GM21360 (cell line): ENCODE data around the gene NCBP2L.

Source experiments
- ATAC-seq: cut with Tn5 transposase; IDR thresholded peaks from one replicate; pipeline ENCODE4 v1.9.1; 2021; ENCODE audit warnings: mild to moderate bottlenecking, moderate library complexity; ENCODE audit not compliant: unreplicated experiment

NCBP2L gene

DNA sequence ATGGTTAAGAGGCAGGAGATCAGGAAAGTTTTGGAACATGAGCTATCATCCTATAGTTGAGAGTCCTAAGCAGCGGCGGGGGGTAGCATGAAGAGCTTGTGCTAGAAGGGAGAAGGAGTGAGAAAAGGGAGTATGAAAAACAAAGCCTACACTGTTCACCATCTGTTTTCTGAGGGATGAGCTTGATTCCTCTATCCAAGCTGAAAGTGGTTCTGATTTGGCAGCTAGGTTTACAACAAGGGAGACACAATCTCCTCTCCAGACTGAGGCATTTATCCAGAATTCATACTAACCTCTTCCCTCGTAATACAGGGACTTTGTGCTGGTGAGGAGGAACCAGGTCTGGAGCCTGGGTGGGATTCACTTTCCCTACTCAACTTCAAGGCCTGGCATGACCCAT, 25.5 kb upstream of the NCBP2L start:
- no peak for ATAC-seq

DNA sequence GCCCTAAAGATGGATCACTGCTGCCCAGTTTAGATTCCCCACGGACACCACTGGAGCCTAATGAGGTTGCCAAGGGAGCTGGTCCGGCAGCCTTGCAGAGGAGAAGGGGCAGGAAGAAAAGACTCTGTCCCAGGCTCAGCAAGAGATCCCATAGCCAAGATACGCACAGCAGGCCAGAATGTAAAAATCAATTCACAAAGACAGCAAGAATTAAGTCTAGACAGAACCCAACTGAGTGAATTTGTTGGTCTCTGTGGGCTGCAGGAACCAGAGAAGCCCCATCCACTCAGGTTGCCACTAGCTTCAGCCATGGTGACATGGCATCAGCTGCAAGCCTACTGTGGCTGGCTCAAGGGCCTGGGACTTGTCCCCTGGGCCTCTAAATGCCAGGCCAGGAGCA, 24.8 kb upstream of the NCBP2L start:
- no peak for ATAC-seq

DNA sequence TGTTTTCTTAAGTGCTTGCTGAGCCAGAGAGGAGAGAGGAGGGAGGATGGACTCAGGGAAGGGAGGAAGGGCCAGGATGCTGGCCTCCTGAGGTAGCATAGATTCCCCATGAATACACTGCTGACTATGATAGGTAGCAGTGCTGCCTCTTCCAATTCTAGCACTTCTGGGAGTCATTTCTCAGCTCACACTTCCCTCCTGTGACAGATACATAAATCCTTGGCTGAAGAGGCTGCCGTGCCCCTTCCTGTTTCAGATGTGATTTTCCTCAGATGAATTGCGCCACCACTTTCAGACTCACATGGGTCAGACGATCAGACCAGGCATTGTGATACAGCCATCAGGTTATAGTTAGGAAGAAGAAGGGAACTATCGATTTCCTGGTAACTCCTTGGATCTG, 24.3 kb upstream of the NCBP2L start:
- no peak for ATAC-seq

DNA sequence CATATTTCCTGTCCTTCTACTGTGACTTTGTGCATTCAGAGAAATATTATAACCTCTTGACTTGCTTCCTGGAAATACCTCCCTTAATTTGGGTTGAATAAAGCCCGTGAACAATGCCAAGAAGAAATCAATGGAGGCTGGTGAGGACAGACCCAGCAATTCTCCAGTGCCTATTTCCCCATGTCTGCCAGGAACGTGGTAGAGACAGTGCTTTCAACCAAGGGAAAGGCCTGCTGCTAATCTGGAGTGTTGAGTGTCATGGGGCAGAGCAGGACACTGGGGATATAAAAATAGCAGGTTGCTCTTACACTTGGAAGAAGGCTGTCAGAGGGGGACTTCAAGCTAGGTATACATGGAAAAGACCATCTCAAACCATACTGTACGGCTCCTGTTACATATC, 21.8 kb upstream of the NCBP2L start:
- no peak for ATAC-seq

DNA sequence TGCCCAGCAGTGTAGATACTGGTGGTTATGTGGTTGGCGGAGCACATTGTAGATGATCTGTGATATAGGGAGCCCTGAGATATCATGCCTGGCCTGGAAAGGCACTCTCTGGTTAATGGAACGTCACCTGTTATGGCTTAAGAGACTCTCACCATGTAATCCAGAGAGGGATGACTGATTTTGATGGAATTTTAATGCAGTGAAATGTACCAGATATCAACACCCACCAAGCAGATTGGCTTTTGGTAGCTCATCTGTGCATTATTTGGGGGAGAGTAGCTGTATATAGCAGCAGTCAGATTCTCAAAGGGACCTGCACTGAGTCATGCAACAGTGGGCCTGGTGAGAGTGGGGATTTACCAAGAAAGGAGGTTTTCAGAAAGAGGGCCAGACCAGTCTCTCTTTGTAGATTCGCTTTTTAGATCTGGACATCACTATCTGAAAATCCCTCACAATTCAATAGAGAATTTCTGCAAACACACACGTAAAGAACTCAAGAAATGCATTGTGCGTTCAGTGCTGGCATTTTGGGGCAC, 19.2 kb upstream of the NCBP2L start:
- ATAC-seq, result no peak

DNA sequence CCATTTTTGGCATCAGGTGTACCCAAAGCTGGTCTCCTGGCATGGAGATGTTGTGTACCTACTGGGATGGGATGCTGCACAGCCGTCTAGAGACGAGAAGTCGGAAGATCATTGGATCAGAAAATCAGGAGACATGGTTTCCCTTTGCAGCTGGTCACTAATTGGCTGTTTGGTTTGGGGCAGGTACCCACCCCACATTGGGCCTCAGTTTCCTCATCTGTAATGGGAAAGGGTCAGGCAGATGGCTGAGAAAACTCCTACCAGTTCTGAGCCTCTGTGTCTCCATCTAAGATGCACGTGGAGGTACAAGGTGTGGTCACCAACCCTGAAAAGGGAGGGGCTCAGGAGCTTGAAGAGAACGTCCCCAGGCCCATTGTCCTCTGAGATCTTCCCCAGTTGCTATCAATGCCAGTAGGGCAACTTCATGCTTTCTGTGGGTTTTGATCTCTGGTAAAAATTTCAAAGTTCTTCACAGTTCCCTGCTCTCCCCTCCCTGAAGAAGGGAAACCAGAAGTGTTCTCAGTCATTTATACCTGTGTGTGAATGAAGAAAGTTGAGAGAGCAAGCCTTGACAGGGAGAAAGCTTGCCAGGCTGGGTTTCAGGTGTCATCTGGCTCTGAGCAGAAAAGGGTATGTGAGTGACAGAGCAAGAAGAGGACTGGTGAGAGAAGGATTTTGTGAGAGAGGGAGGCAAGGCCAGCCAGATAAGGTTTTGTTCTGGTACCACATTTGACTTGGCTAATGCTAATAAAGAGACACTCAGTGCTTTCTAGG, 17.0 kb upstream of the NCBP2L start:
- ATAC-seq, result no peak

DNA sequence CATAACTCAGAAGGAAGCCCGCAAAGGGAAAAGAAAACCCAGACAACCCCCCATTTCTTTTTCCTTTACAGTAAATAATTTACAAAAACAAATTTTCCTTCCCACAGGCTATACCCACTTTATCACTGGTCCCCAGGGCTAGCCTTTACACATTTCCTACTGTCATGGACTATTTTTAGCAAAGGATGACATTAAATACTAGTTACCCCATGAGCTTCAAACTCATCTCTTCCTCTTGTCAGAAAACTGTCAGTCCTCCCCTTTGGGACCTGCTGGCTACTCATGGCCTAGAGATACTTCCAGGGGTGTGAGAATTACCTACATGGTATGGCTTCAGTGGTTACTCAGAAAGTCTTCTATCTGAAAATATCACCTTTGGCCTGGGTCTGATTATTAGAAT, 13.9 kb upstream of the NCBP2L start:
- no peak for ATAC-seq

DNA sequence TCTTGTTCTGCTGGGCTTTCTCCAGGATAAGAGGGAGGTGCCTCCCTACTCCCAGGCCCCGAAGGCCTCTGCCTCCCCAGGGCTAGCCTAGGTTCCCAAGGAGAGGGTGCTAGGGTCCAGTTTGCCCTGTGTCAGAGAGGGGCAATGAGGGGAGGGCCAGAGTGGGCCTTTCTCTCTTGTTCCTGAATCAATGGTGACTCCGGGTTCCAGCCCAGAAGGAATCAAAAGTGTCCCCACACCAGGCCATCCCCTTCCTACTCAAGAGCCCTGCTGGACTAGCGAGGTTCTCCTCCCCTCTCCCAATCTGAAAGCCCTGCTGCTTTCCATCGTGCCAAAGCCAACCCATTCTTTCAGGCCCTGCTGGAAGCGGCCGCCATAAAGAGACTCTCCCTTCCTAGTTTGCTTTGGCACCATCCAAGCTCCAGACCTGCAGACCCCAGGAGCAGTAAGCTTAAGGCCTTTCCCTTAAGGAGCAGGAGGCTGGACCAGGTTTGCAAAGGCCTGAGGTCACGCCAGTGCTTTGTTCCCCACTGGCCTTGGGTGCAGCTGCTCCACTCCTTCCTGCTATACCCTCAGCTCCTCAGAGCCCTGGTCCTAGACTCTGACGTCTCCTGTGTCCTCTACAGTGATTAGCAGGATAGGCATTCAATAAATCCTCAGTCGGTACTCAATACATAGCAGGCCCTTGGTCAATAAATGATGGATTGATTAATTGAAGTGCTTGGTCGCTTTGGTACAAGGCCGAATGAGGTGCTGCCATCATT, 12.5 kb upstream of the NCBP2L start:
- no peak for ATAC-seq

DNA sequence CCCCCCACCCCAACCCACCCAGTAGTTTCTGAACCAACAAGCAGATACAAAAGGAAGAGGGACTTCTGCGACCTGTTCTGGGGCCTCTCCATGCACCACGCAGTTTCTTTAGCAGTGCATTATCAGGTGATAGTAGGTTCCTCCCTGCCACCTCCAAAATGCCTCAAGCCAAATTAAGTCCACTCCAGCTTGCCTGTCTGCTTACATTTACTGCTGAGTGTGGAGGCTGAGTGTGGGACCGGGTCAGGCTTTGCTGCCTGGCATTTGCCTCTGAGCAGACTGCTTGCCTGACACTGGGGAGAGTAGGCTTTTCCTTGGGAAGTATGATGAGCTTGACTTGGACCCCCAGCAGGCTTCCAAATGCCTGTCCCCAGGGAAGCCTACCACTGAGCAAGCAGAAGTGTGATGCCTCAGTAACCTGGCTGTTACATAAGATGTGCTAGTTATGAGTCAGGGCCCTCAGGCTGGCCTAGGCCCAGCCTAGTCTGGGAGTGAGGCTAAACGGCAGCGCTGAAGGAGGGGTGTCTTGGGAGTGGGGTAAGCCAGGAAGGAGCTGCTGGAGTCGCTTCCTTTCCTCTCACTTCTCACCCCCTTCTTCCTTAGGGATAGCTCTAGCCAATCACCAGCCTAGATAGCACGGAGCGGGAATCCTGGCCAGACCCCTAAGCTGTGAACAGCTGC, 10.9 kb upstream of the NCBP2L start:
- ATAC-seq, result no peak

DNA sequence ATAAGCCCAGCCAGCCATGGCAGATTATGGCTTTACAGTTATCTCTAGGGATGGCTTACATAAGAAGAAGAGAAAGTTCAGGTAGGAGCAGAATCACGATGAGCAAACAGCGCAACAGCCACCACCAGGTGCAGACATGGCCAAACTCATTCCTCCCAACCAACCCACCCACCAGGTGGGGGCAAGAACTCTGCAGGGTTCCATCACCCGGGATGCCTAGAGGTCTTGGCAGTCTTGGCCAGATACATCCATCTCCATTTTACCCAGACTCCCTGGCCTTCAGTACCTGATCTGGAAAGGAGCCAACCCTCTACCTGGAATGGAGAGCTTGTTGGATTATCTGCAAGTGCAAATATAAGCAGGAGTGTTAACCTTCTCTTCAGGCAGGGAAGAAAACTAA, 9.5 kb upstream of the NCBP2L start:
- no peak for ATAC-seq

DNA sequence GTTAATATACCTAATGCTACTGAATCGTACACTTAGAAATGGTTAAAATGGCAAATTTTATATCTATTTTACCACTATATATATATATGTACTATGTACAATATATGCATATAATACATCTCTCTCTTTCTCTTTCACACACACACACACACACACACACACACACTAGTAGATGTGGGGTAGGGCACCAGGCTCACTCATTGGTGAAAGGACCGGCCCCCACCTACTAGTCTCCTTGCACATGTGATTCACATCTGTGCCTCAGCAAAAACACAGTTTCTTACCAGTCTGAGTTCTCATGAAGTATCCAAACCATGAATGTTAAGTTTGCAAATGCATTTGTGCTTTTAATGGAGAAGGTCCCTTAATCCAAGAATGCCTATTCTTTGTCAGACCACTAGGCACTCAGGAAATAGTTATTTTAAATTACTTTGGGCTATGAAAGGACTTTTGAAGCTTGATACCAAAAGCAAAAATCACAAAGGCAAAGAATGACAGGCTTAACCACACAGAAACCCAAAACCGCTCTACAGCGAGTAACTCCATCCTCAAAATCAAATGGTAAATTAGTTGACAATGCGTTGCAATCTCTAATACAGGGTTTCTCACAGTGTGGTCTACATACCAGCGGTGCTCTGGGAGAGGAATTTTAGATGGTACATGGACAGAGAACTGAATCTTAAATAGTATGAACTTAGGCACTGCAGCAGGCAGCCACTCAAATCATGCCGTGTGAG, 7.8 kb upstream of the NCBP2L start:
- ATAC-seq, result no peak

DNA sequence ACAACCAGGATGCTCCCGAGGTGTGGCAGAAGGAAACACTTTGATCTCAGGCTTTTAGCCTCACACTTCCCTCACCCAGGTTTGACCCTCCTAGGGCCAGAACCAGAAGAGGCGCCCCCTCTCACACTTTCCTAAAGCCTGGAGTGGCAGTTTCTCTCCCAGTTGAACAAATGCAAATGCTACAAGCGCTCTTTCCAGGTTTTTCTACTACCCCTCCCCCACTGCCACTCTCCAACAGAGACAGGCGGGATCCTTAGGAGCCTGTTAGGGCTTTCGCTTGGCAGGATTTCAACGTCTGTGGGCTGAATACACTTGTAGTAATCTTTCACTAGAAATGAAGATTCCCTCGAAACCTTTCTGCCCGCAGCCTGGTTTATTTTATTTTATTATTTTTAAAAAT, 4.3 kb upstream of the NCBP2L start:
- ATAC-seq, result no peak

DNA sequence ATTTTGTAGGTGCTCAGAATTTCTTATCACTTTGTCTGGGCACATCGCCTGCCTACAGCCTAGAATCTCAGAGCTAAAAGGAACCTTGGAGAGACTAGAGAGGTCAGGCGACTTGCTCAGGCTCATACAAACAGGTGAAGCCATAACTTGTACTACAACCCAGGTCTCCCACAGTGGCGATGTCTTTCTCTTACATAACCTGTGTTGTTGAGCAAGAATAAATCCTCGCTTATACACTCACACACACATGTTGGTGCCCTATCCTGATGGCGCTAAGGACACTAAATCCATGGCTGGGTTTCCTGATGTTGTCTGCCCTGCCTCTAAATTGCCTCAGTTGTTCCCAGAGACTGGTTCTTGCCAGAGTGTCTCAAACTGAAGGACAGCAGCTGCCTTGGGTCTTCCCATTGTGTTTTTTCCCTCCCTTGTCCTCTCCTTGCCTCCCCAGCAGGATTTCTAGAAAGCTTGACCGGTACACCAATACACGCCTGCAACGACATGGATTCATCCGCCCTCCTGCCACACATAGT, 3.6 kb upstream of the NCBP2L start:
- no peak for ATAC-seq

DNA sequence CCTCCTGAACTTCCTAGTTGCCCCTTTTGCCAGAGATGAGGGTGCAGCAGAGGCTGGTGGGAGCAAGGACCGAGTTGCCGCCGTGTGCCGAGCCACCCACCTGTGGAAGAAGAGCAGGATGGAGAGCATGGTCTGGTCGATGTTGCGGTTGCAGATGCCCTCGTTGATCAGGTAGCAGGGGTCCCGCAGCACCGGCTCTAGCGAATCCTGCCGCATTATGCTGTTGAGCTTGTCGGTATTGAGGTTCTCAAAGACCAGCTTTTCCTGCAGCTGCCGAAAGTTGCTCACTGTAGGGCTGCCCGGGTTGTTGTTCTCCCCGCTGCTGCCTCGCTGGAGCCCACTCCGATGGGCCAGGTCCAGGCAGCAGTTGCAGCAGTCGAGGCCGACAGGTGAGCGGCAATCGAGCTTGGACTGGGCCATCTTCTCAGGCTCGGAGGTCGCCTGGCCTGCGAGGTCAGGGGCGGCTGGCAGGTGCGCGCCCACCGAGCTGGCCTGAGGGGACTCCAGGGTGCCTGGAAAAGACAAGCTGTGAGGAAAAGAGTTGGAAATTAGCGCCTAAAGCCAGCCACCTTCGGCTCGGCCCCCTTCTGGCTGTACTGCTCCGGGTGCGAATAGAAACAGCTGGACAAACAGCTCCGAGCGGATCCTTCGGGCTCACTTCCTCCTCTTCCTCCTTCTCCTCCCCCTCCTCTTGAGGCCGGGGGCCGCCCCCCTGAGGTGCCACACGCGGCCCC, 2.4 kb upstream of the NCBP2L start:
- ATAC-seq, result peak; percentile 16

DNA sequence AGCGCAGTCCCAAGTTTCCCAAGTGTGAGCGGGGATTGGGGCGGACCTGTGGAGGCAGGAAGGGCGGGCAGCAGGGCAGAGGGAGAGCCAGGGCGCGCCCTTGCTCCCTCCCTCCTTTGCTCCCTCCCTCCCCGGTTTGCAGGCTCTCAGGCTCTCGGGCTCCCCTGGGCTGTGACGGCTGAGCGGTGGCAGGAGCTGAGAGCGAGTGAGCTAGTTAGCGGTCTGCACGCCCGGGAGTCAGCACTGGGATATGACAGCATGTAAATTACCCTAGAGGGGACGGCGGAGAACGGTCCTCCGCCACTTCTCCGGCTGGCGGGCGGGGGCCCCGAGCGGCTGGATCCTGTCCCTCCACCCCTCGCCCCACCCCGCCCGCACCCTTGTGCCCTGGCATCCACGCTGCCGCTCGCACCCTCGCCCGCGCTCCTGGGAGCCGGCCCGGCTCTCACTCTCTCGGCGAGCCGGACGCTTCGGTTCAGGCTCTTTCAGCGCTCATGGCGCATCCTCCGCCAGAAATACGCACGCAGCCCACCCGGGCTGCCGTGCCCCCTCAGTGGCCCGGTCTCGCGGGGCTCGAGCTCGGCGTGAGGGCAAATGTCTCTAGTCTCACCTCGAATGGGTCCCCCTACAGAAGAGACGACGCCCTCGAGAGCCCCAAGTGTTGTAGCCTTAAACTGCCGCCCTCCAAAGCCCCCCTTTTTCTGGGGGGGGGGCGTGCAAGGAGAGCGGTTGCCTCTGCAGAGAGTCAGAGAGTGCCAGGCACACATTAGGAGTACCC, 1.6 kb upstream of the NCBP2L start, which contains the start of gene TSC22D3:
Gene TSC22D3 (minus strand): TSS at position 54 of the 778 bp plus-strand sequence. CDS start 368 bp downstream, outside the sequence.
- ATAC-seq, result peak; percentile 83

DNA sequence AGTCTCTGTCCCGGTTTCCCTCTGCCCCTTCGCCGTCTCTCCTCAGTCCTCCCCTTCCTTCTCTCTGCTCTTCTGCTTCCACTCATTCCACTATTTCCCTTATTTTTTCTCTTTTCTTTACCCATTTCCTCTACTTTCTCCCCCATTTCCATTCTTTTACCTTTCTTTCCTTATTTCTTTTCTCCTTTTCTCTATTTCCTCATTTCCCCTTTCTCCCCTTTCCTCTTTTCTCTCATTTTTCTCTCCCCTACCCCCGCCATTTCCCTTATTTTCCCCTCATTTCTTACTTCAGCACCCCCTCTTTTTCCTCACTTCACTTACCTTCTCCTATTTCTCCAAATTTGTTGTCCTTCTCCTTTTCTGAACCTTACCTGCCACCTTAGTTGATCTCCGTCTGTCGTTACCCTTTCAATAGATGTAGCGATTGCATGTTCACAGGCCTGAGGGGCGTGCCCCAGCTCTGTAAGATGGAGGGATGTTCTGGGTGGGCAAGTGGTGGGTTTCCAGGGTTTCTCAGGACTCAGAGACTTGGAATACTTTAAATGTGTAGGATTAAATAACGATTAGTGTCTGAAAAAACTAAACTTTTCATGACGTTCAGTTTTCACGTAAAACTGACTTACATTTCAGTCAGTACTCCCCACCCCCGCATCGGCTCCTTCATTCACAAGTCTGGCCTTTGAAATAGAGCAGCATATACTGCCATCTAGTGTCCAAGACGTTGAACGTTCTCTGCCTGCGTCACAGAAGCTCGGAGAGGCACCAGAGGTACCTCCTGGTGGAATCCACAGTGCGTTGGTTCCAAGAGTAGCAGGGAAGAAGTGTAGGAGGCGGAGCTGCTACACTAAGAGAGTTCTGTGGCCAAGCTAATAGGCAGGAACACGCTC, 641 bp upstream of the NCBP2L start:
- ATAC-seq, result peak; percentile 72

DNA sequence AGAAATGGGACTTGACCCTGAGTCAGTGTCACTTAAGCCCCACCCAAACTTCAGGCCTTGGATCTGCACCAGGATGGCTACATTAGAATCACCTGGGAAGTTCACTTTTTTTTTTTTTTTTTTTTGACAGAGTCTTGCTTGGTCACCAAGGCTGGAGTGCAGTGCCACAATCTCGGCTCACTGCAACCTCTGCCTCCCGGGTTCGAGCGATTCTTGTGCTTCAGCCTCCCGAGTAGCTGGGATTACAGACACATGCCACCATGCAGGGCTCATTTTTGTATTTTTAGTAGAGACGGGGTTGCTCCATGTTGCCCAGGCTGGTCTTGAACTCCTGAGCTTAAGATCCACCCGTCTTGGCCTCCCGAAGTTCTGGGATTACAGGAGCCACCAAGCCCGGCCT, 3.0 kb downstream of the NCBP2L start:
- no peak for ATAC-seq

DNA sequence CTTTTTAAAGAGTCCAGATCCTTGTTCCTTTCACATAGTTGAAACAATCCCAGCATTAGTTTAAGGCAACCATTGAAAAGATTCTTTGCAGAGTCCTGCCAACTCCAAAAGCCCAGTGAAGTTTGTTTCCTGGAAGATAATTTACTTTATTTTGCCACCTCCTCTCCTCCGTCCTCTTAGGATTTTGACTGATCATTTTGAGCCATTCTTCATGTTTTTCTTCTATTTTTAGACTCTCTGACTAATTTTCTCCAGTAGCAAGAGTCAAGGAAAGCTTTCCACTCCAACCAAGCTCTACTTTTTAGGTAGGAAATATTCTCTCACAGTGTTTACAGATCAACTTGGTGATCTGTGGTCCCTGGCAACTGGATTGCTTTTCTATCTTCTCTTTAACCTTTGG, 10.3 kb downstream of the NCBP2L start:
- no peak for ATAC-seq
